Measurements from ENCODE around the gene APLP1. TPM values are rescaled to one million over a fixed set of nuclear protein-coding genes. Genes with fewer than 3 reads are reported as not detected.
"Not testable (repeated sequence)": the region's sequence is repeated elsewhere in the genome, so short reads cannot be mapped to it uniquely, and the experiment has no call there.

The APLP1 gene
- total and polyA plus RNA-seq, 5 experiments from 2014 or later: not detected

- POLR2A ChIA-PET: interaction anchor here (1.8 to 4.1 kb wide), 5 partner anchors 19 to 51 kb away, joined by 4 to 57 read pairs (median 16); no protein-coding TSS in a partner anchor
- Mint-ChIP-seq H3K4me1 (peaks cover 31 to 78% (median 56%) of the 10 kb centered on the region in 4 donors), H3K27me3 (no peaks in the 10 kb centered on the region), H3K27ac (peak within 1 kb of the TSS; percentile 94 to 100 (median 99)), H3K36me3 (peaks cover 5 to 8% (median 5%) of the 10 kb centered on the region in 3 donors), H3K4me3 (peak within 1 kb of the TSS; percentile 90 to 100 (median 99)), H3K9me3 (no peaks in the 10 kb centered on the region)
- peak; percentile 26 to 36 for ATAC-seq
- peak in 9 of 10 donors; percentile 30 to 78 (median 70) for DNase-seq
These were observed 33.7 kb downstream of the APLP1 start, which contains the start of gene HCST for GRCh38 chr19:35901854-35902661. Gene HCST, plus strand, starts transcription at chr19:35902529. Its CDS starts 65 bp downstream, at chr19:35902594.

DNA sequence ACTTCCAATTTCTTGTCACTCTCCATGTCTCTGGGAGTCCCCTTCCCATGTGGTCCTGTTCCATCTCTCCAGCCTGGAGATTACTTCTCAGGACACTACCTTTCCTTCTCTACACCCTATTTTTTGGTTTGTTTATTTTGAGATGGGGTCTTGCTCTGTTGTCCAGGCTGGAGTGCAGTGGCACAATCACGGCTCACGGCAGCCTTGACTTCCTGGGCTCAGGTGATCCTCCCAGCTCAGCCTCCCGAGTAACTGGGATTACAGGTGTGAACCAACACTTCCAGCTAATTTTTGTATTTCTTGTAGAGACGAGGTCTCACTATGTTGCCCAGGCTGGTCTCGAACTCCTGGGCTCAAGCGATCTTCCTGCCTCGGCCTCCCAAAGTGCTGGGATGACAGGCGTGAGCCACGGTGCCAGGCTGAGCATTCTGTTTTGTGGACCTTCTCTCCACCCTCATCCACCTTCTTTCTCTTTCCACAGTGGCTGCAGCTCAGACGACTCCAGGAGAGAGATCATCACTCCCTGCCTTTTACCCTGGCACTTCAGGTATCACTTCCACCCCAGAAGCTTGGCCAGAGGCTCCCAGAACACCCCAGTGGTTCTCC lies 34.6 kb downstream of the APLP1 start:
- no peaks in the 10 kb centered on the region for H3K27me3 Mint-ChIP-seq
- peaks cover 2 to 8% (median 5%) of the 10 kb centered on the region in 3 donors for H3K36me3 Mint-ChIP-seq
- peak overlapping the region; percentile 94 to 100 (median 99) for H3K27ac Mint-ChIP-seq
- ATAC-seq (no peak), DNase-seq (no peak)
- POLR2A ChIA-PET: interaction anchor here (0.6 to 4.1 kb wide), 9 partner anchors 20 to 158 kb away, joined by 3 to 49 read pairs (median 5); partner anchors contain the start of genes LIN37, PSENEN and U2AF1L4
- peaks cover 30 to 73% (median 54%) of the 10 kb centered on the region in 4 donors for H3K4me1 Mint-ChIP-seq
- H3K4me3 Mint-ChIP-seq: peak overlapping the region; percentile 90 to 100 (median 99)
- H3K9me3 Mint-ChIP-seq: no peaks in the 10 kb centered on the region

DNA sequence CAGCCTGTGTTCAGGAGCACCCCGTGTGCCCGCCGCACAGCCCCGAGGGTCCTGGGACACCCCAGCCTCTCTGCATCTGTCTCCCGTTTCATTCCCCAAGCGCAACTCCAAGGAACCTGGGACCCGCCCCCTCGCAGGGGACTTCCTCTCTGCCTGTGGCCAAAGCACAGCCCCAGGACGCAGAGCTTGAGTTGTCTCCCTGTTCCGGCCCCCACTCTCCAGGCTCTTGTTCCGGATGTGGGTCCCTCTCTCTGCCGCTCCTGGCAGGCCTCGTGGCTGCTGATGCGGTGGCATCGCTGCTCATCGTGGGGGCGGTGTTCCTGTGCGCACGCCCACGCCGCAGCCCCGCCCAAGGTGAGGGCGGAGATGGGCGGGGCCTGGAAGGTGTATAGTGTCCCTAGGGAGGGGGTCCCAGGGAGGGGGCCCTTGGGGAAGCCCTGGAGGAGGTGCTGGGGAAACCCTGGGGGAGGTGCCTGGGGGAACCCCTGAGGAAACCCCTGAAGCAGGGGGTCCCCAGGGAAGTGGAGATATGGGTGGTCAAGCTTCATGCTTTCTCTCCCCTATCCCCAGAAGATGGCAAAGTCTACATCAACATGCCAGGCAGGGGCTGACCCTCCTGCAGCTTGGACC lies 35.3 kb downstream of the APLP1 start:
- Mint-ChIP-seq H3K27ac (peak overlapping the region; percentile 94 to 100 (median 99)), H3K4me3 (peak overlapping the region; percentile 90 to 100 (median 99)), H3K4me1 (peaks cover 30 to 73% (median 50%) of the 10 kb centered on the region in 4 donors), H3K27me3 (no peaks in the 10 kb centered on the region), H3K9me3 (no peaks in the 10 kb centered on the region), H3K36me3 (peaks cover 1 to 8% (median 5%) of the 10 kb centered on the region in 3 donors)
- ATAC-seq: peak; percentile 57 to 71
- POLR2A ChIA-PET: interaction anchor here (0.6 to 4.1 kb wide), 9 partner anchors 21 to 158 kb away, joined by 3 to 49 read pairs (median 5); partner anchors contain the start of genes LIN37, PSENEN and U2AF1L4
- peak; percentile 83 to 95 (median 88) for DNase-seq

DNA sequence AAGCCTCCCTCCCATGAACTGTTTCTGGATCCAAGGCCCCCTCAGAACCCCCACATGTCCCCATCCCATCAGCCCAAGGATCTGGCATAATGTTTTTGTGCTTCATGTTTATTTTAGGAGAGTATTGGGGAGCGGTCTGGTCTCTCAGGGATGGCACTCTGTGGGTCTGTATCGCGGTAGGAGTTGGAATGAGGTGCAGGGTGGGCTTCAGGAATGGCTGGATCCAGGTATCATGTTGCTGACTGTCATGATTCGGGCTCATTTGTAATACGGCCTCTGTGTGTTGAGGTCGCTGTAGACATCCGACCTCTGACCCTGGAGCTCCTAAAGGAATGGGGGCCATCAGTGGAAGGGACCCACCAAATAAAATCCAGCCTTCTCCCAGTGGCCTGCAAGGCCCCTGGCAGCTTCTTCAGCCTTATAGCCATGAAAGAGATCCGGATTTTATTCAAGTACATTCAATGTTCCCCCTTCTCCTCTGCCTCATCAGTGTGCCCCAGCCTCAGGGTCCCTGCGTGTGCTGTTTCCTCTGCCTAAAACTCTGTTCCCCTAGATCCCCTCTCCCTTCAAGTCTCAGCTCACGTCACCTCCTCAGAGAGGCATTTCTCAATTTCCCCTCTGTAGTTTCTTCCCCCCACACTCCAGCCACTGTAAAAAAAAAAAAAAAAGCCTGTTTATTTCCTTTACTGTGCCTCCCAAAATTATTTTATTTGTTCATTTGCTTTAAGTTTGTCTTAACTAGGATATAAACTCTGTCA lies 36.1 kb downstream of the APLP1 start:
- POLR2A ChIA-PET: interaction anchor here (0.7 to 4.1 kb wide), 6 partner anchors 23 to 1112 kb away, joined by 3 to 49 read pairs (median 4); partner anchors contain the start of gene LIN37
- H3K27ac Mint-ChIP-seq: peak overlapping the region; percentile 89 to 100 (median 96)
- H3K4me1 Mint-ChIP-seq: peaks cover 33 to 75% (median 56%) of the 10 kb centered on the region in 4 donors
- ATAC-seq (no peak), DNase-seq (no peak)
- H3K9me3 Mint-ChIP-seq: no peaks in the 10 kb centered on the region
- no peaks in the 10 kb centered on the region for H3K27me3 Mint-ChIP-seq
- H3K4me3 Mint-ChIP-seq: peak overlapping the region; percentile 69 to 100 (median 99)
- H3K36me3 Mint-ChIP-seq: peaks cover 0 to 8% (median 5%) of the 10 kb centered on the region in 3 donors

DNA sequence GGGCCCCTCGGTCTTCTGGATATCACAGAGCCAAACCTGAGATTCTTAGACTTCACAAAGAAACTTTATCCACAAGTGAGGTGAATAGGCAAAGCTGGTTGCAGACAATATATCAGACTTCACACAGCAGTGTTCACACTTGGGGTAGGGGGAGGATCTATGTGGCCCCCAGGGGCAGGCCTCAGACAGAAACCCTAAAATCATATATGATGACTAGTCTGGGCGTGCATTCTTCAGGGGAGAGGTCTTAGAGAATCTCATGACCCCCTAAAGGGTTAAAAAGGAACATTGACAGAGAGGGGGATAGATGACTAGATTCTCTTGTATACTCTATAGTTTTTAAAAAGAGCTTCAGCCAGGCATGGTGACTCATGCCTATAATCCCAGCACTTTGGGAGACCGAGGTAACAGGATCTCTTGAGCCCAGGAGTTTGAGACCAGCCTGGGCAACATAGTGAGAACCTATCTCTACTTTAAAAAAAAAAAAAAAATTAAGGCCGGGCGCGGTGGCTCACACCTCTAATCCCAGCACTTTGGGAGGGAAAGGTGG lies 36.9 kb downstream of the APLP1 start:
- peak overlapping the region in 7 of 10 donors; percentile 29 to 100 (median 99) for H3K4me3 Mint-ChIP-seq
- DNase-seq (no peak), ATAC-seq (no peak)
- H3K36me3 Mint-ChIP-seq: peaks cover 0 to 8% (median 5%) of the 10 kb centered on the region in 3 donors
- peaks cover 33 to 80% (median 60%) of the 10 kb centered on the region in 4 donors for H3K4me1 Mint-ChIP-seq
- no peaks in the 10 kb centered on the region for H3K9me3 Mint-ChIP-seq
- H3K27me3 Mint-ChIP-seq: no peaks in the 10 kb centered on the region
- POLR2A ChIA-PET: interaction anchor here (0.7 to 4.1 kb wide), 4 partner anchors 22 to 892 kb away, joined by 4 to 49 read pairs (median 4); no protein-coding TSS in a partner anchor
- H3K27ac Mint-ChIP-seq: peak overlapping the region; percentile 89 to 100 (median 96)

DNA sequence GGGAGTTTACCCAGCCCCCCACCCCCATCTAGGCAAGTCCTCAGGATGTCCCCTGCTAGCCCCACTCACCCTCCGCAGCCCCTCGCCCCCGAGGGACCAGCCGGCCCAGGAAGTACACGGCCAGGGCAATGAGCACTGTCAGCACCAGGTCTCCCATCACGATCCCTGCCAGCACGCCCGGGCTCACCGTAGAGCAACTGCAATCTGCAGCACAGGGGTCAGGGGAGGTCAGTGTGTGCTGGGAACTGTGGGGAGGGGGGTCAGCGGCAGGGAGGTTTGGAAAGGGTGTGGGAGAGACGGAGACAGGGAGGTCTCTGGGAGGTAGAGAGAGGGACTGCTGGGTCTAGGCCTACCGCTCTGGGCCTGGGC lies 39.0 kb downstream of the APLP1 start:
- H3K4me3 Mint-ChIP-seq: peak overlapping the region in 3 of 10 donors; percentile 19 to 84 (median 58)
- no peak for DNase-seq
- peaks cover 30 to 75% (median 55%) of the 10 kb centered on the region in 4 donors for H3K4me1 Mint-ChIP-seq
- POLR2A ChIA-PET: no interaction called here
- H3K36me3 Mint-ChIP-seq: peaks cover 0 to 8% (median 5%) of the 10 kb centered on the region in 3 donors
- no peaks in the 10 kb centered on the region for H3K27me3 Mint-ChIP-seq
- no peak for ATAC-seq
- H3K9me3 Mint-ChIP-seq: no peaks in the 10 kb centered on the region
- H3K27ac Mint-ChIP-seq: peak overlapping the region in 6 of 10 donors; percentile 41 to 76 (median 61)

DNA sequence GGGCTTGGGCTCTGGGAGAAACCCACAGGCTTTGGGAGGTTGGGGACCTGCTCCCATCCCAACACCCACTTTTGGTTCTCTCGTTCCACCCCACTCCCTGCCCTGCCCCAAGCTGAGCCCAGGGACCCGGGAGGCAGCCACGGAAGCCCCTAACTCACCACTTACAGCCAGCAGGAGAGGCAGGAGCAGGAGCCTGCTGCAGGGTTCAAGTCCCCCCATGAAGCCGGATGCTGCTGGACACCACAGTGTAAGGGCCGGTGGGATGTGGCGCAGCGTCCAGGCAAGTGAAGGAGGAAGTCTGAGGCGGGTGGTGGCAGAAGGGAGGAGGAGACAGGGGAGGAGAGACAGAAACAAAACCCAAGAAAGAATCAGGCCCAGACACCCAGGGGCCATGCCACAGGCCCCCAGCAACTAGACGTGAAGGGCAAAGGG lies 39.7 kb downstream of the APLP1 start, which contains the start of gene TYROBP:
Gene TYROBP, minus strand, starts transcription at position 286 of the 432 bp plus-strand sequence. Its CDS starts 67 bp downstream, at position 219.
- POLR2A ChIA-PET: interaction anchor here (1.1 kb wide), 1 partner anchor 10 kb away, joined by 3 read pairs; no protein-coding TSS in a partner anchor
- peak within 1 kb of the TSS in 7 of 10 donors; percentile 19 to 84 (median 68) for H3K4me3 Mint-ChIP-seq
- H3K4me1 Mint-ChIP-seq: peaks cover 28 to 68% (median 52%) of the 10 kb centered on the region in 4 donors
- H3K27ac Mint-ChIP-seq: peak within 1 kb of the TSS in 9 of 10 donors; percentile 63 to 90 (median 76)
- no peaks in the 10 kb centered on the region for H3K27me3 Mint-ChIP-seq
- no peaks in the 10 kb centered on the region for H3K9me3 Mint-ChIP-seq
- DNase-seq (no peak), ATAC-seq (no peak)
- peaks cover 0 to 8% (median 5%) of the 10 kb centered on the region in 3 donors for H3K36me3 Mint-ChIP-seq

DNA sequence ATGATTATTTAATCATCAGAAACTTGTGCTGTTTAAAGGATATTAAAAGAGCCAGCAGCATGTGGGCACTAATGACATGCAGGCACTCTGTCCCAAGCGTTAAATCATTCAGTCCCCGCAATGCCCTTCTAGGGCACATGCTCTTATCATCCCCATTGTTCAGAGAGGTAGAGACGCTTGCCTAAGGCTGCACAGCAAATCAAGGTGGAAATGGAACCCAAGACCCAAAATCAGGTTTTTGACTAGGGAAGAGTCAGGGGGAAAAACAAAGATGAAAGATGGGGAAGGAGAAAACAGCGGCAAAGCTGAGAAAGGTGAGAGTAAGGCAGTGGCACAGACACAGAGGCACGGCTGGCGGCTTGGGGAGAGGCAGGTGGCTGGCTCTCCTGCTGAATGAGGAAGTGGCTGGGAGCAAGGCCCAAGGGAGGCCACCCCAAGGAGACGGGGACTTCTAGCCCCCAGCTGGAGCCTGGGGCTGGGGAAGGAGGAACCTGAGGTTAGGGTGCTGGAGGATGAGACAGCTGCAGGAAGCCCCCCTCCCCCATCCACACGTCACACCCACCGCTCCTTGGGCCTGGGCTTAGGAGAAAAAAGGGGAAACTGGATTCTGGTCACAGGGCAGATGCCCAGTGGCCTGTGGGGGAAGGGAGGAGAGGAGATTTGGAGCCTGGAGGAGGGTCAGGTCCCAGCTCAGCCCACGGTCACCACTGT lies 40.8 kb downstream of the APLP1 start:
- Mint-ChIP-seq H3K4me3 (peak overlapping the region in 6 of 10 donors; percentile 43 to 82 (median 70)), H3K4me1 (peaks cover 19 to 65% (median 44%) of the 10 kb centered on the region in 4 donors), H3K27me3 (no peaks in the 10 kb centered on the region), H3K36me3 (peaks cover 0 to 3% (median 0%) of the 10 kb centered on the region in 3 donors), H3K9me3 (no peaks in the 10 kb centered on the region), H3K27ac (peak overlapping the region in 8 of 10 donors; percentile 17 to 90 (median 78))
- ATAC-seq (peak; percentile 18 to 59), DNase-seq (peak in 1 of 10 donors; percentile 54)
- POLR2A ChIA-PET: interaction anchor here (1.1 to 1.2 kb wide), 2 partner anchors 9 to 22 kb away, joined by 3 to 5 read pairs; no protein-coding TSS in a partner anchor

- POLR2A ChIA-PET: interaction anchor here (0.9 to 1.2 kb wide), 2 partner anchors 20 to 22 kb away, joined by 3 to 5 read pairs; no protein-coding TSS in a partner anchor
- no peaks in the 10 kb centered on the region for H3K27me3 Mint-ChIP-seq
These were observed 41.3 kb downstream of the APLP1 start for GRCh38 chr19:35909684-35910035.

GRCh38 chr19:35910355-35910754 lies 42.0 kb downstream of the APLP1 start:
- H3K27ac Mint-ChIP-seq: peak overlapping the region in 2 of 10 donors; percentile 13 to 87

More at GRCh38 chr19:35909684-35910035, 41.3 kb downstream of the APLP1 start:
- no peaks in the 10 kb centered on the region for H3K36me3 Mint-ChIP-seq
- no peak for ATAC-seq
- peaks cover 15 to 60% (median 39%) of the 10 kb centered on the region in 4 donors for H3K4me1 Mint-ChIP-seq
- H3K27ac Mint-ChIP-seq: peak overlapping the region in 2 of 10 donors; percentile 53 to 87
- peak overlapping the region in 2 of 10 donors; percentile 55 to 82 for H3K4me3 Mint-ChIP-seq
- no peak for DNase-seq
- H3K9me3 Mint-ChIP-seq: no peaks in the 10 kb centered on the region

More at GRCh38 chr19:35910355-35910754, 42.0 kb downstream of the APLP1 start:
- ATAC-seq, H3K4me3 Mint-ChIP-seq, DNase-seq, H3K36me3 Mint-ChIP-seq, H3K27me3 Mint-ChIP-seq, H3K9me3 Mint-ChIP-seq: not testable (repeated sequence)
- POLR2A ChIA-PET: interaction anchor here (0.9 kb wide), 1 partner anchor 19 kb away, joined by 3 read pairs; no protein-coding TSS in a partner anchor
- peaks cover 9 to 53% (median 33%) of the 10 kb centered on the region in 4 donors for H3K4me1 Mint-ChIP-seq
